Vagina (tissue), 2 donors: ENCODE data around the gene KRTAP12-4. TPM values are rescaled to one million over a fixed set of nuclear protein-coding genes. Genes with fewer than 3 reads are reported as not detected.
"Not testable (repeated sequence)": the region's sequence is repeated elsewhere in the genome, so short reads cannot be mapped to it uniquely, and the experiment has no call there.

Experiments
- DNase-seq, 2 donors: peaks; one replicate each; pipeline ENCODE4 v3.0.0-alpha.2; 2017; ENCODE audit errors: extremely low spot score in 2 of 2
- H3K27ac ChIP-seq: fragments of 200-600 bp; sonication (generic); one replicate; pipeline ENCODE4 v1.5.1; 2019
- H3K27me3 ChIP-seq: fragments of 200-600 bp; sonication (generic); one replicate; pipeline ENCODE4 v1.5.1; 2019
- H3K36me3 ChIP-seq, 2 donors: fragments of 200-600 bp; sonication (generic); one replicate each; pipeline ENCODE4 v1.5.1; 2017 to 2019
- H3K4me1 ChIP-seq: fragments of 200-600 bp; sonication (generic); one replicate; pipeline ENCODE4 v1.5.1; 2019
- H3K4me3 ChIP-seq, 2 donors: fragments of 200-600 bp; sonication (generic); 1 replicate in 1 of 2; 2 replicates in 1 of 2; pipeline ENCODE4 v1.5.1; 2016 to 2019
- H3K9me3 ChIP-seq: fragments of 200-600 bp; sonication (generic); one replicate; pipeline ENCODE4 v1.5.1; 2019
- POLR2A ChIP-seq, 2 donors: fragments of 450-650 bp; IDR thresholded peaks; one replicate each; pipeline ENCODE4 v1.6.1; 2017; ENCODE audit warnings: antibody characterized with exemption in 2 of 2, mild to moderate bottlenecking in 2 of 2, moderate library complexity in 2 of 2
- POLR2AphosphoS5 ChIP-seq, 2 donors: sonication (generic); formaldehyde crosslinking; IDR thresholded peaks; one replicate each; pipeline ENCODE4 v1.9.0; 2017; ENCODE audit warnings: antibody characterized with exemption in 2 of 2, mild to moderate bottlenecking in 2 of 2, low read depth in 1 of 2; ENCODE audit not compliant: insufficient read depth in 1 of 2
- intact Hi-C: fragments of 100-400 bp; cut with DNase I; formaldehyde crosslinking; loops from one replicate; pipeline ENCODE4 v1.15.1; 2023
- total RNA-seq: library from RNA; depleted of rRNA; stranded (reverse); fragments of >200 nt; gene quantifications from one replicate; pipeline ENCODE4 v1.2.3, GENCODE V29; 2016
- TF ChIP-seq, protein P1 (sequence below), 3 experiments: fragments of 450-650 bp in 2 of 3; fragments of 200-600 bp in 1 of 3; sonication (generic) in 1 of 3; IDR thresholded peaks; one replicate each; pipeline ENCODE4 v1.5.1; 2017 to 2019; ENCODE audit warnings: antibody characterized with exemption in 3 of 3, mild to moderate bottlenecking in 2 of 3, moderate library complexity in 2 of 3

Gene KRTAP12-4
- total RNA-seq, 1 donor from 2014 or later: not detected

DNA sequence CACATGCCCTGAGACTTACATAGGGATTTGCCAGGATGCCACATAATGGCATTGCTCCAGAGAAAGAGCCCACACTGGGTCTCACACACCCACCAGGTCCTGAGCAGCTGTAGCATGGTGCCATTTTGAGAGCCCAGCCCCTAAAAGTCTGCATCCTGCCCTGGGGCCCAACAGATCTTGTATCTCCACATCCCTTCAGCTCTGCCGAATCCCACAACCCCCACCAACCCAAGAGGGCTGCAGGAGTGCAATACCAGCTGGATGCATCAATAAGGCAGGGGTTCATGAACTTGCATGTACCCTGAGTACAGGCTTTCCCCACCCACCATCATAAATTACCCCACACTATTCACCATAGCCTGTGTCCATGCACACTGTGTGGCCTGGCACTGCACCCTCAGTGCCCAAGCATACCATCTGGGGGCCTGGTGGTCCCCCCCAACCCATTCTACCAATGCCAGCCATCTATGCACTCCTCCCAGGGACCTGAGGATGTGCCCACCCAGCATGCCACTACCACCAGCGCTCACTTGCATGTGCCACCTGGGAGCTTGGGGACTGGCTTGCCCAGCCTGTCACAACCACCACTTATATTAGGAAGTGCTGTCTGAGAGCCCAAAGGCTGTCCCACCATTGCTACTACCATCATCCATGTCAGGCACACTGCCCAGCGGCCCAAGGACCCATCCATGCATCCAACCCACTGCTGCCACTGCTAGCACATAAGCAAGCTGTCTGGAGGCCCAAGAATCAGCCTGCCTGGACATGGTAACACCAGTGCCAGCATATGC lies 16.4 kb upstream of the KRTAP12-4 start:
- intact Hi-C loops: no loop called here
- DNase-seq: no peak
- H3K27ac ChIP-seq: no peak overlapping the region
- H3K9me3 ChIP-seq: no peaks in the 10 kb centered on the region
- TF ChIP-seq, protein P1, sequence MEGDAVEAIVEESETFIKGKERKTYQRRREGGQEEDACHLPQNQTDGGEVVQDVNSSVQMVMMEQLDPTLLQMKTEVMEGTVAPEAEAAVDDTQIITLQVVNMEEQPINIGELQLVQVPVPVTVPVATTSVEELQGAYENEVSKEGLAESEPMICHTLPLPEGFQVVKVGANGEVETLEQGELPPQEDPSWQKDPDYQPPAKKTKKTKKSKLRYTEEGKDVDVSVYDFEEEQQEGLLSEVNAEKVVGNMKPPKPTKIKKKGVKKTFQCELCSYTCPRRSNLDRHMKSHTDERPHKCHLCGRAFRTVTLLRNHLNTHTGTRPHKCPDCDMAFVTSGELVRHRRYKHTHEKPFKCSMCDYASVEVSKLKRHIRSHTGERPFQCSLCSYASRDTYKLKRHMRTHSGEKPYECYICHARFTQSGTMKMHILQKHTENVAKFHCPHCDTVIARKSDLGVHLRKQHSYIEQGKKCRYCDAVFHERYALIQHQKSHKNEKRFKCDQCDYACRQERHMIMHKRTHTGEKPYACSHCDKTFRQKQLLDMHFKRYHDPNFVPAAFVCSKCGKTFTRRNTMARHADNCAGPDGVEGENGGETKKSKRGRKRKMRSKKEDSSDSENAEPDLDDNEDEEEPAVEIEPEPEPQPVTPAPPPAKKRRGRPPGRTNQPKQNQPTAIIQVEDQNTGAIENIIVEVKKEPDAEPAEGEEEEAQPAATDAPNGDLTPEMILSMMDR (IDR thresholded peaks at IDR 0.05): no peak
- no peak for TF ChIP-seq POLR2A (IDR thresholded peaks at IDR 0.05)
- TF ChIP-seq POLR2AphosphoS5 (IDR thresholded peaks at IDR 0.05; ENCODE audit: insufficient read depth in 1 of 2, low read depth in 1 of 2): no peak
- H3K4me1 ChIP-seq: no peaks in the 10 kb centered on the region
- H3K4me3 ChIP-seq: no peak overlapping the region
- no peaks in the 10 kb centered on the region for H3K36me3 ChIP-seq
- no peaks in the 10 kb centered on the region for H3K27me3 ChIP-seq

DNA sequence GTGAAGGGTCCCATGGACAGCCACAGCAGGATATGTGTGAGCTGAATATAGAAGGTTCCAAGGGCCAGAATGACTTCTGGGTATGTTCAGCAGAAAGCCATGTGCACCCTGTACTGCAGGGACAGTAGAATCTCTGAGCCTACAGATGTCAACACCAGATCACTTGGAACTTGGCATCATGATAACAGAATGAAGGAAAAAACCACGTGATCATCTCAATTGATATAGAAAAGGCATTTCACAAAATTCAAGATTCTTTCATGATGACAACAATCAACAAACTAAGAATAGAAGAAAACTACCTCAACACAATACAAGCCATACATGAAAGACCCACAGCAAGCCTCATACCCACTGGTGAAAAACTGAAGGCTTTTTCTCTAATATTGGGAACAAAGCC lies 13.2 kb upstream of the KRTAP12-4 start:
- Histone ChIP-seq H3K4me1 (no peaks in the 10 kb centered on the region), H3K27ac (no peak overlapping the region), H3K27me3 (no peaks in the 10 kb centered on the region), H3K36me3 (no peaks in the 10 kb centered on the region), H3K4me3 (no peak overlapping the region), H3K9me3 (no peaks in the 10 kb centered on the region)
- TF ChIP-seq POLR2A (IDR thresholded peaks at IDR 0.05): no peak
- TF ChIP-seq, protein P1 (IDR thresholded peaks at IDR 0.05): no peak
- TF ChIP-seq POLR2AphosphoS5 (IDR thresholded peaks at IDR 0.05; ENCODE audit: insufficient read depth in 1 of 2, low read depth in 1 of 2): no peak
- intact Hi-C loops: no loop called here
- no peak for DNase-seq

DNA sequence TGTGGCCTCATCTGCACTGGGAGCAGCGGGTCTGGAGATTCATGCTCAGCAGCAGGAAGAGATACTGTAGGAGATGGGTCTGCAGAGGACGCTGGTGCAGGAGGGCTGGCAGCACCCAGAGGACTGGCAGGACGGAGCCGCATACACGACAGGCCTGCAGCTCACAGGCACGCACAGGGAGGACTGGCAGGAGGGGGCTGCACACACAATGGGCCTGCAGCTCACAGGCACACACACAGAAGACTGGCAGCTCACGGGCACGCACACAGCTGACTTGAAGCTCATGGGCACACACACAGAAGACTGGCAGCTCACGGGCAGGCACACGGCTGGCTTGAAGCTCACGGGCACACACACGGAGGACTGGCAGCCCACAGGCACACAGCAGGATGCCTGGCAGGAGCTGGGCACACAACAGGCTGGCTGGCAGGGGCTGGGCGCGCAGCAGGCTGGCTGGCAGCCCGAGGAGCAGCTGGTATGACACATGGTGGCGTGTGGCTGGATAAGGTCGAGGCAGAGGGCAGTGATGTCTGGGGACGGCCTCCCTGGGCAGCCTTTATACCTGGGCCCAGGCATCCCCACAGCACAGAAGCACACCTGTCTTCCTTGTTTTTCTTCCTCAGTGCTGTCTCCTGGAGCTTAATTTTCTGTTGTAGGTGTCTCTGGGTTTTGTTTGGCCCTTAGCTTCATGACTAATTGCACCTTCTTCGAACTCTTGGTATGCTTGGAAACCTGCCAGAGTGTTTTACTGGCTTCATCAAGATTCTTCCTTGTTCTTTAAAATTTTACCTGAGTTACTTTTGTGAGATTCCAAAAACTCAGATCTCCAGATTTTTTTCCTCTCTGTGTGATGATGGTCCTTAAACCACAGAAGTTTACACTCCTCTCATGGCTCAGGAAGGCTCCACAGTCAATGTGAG lies 12.2 kb upstream of the KRTAP12-4 start, which contains the start of gene KRTAP12-2:
KRTAP12-2 (minus strand) TSS at position 527 of the 920 bp plus-strand sequence; CDS start at position 486, 41 bp downstream.
- intact Hi-C loops: no loop called here
- H3K4me3 ChIP-seq: no peak within 1 kb of the TSS
- H3K27ac ChIP-seq: no peak within 1 kb of the TSS
- no peak for TF ChIP-seq POLR2AphosphoS5 (IDR thresholded peaks at IDR 0.05; ENCODE audit: insufficient read depth in 1 of 2, low read depth in 1 of 2)
- TF ChIP-seq, protein P1 (IDR thresholded peaks at IDR 0.05): no peak
- TF ChIP-seq POLR2A (IDR thresholded peaks at IDR 0.05): no peak
- H3K9me3 ChIP-seq: no peaks in the 10 kb centered on the region
- no peaks in the 10 kb centered on the region for H3K27me3 ChIP-seq
- no peaks in the 10 kb centered on the region for H3K36me3 ChIP-seq
- DNase-seq: peak in 1 of 2 donors; percentile 87
- H3K4me1 ChIP-seq: no peaks in the 10 kb centered on the region

DNA sequence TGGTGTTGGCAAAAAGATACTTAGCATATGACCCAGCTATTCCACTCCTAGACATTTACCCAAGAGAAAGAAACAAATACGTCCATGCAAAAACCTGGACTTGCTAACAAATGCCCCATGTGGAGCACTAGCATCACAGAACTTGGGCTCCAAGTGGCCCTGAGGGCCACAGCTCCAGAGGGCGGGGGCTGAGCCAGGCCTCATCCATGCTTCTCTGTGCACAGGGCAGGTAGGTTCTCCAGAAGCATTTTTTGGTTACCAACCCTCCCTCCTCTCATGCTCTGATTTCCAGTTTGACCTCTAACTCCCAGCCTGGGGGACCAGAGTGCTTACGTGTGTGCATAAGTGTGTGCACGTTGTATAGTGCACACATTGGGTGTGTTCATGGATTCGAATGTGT lies 10.2 kb upstream of the KRTAP12-4 start:
- intact Hi-C loops: no loop called here
- no peak for DNase-seq
- Histone ChIP-seq H3K36me3 (no peaks in the 10 kb centered on the region), H3K4me1 (no peaks in the 10 kb centered on the region), H3K27ac (no peak overlapping the region), H3K4me3 (no peak overlapping the region), H3K9me3 (no peaks in the 10 kb centered on the region), H3K27me3 (no peaks in the 10 kb centered on the region)
- TF ChIP-seq POLR2AphosphoS5 (IDR thresholded peaks at IDR 0.05; ENCODE audit: insufficient read depth in 1 of 2, low read depth in 1 of 2) (no peak), POLR2A (IDR thresholded peaks at IDR 0.05) (no peak)
- TF ChIP-seq, protein P1 (IDR thresholded peaks at IDR 0.05): no peak

DNA sequence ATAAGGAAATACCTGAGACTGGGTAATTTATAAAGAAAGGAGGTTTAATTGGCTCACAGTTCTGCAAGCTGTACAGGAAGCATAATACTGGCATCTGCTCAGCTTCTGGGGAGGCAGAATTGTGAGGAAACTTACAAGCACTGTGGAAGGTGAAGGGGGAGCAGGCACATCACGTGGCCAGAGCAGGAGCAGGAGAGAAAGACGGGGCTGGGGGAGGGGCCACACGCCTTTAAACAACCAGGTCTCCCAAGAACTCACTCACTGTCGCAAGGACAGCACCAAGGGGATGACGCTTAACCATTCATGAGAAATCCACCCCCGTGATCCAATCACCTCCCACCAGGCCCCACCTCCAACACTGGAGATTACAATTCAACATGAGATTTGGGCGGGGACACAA lies 7.1 kb upstream of the KRTAP12-4 start:
- H3K36me3 ChIP-seq, H3K27ac ChIP-seq, H3K4me1 ChIP-seq, H3K9me3 ChIP-seq, intact Hi-C loops, H3K4me3 ChIP-seq, H3K27me3 ChIP-seq: not testable (repeated sequence)
- peak in 1 of 2 donors; percentile 82 for DNase-seq
